HG03571 (cell line): ENCODE results near the gene FAAP100.

ENCODE experiments used
- ATAC-seq: cut with Tn5 transposase; IDR thresholded peaks from one replicate; pipeline ENCODE4 v1.9.1; 2021; ENCODE audit not compliant: unreplicated experiment

Gene FAAP100

GRCh38 chr17:81576621-81577277 lies 24.6 kb upstream of the FAAP100 start:
- no peak for ATAC-seq

DNA sequence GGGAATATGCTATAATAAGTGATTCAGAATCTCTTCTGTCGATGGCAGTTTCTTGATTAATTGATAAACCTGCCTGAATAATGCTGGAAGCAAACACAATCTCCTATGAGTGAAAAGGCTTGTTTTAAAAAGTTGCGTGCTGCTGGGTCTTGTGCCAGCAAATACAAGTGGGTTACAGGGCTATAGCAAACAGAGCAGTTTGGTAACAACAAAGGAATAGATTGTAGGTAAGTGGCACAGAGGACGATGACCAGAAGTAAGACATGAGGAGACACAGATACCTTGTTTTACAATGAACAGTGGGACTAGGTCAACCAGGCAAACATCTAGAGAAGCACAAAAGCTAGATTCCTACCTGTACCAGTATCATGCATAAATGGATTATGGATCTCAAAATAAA lies 23.7 kb upstream of the FAAP100 start:
- ATAC-seq = no peak

DNA sequence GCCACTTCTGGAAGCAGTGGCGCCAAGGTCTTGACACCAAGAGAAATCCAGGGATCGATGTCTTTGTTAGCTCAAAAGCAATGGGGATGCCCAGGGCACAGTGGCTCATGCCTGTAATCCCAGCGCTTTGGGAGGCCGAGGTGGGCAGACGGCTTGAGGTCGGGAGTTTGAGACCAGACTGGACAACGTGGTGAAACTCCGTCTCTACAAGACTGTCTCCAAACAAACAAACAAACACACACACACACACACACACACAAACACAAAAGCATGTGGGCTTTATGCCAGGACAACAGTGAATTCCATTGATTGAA lies 22.4 kb upstream of the FAAP100 start:
- ATAC-seq = no peak

GRCh38 chr17:81573794-81574642 lies 21.9 kb upstream of the FAAP100 start:
- no peak for ATAC-seq

DNA sequence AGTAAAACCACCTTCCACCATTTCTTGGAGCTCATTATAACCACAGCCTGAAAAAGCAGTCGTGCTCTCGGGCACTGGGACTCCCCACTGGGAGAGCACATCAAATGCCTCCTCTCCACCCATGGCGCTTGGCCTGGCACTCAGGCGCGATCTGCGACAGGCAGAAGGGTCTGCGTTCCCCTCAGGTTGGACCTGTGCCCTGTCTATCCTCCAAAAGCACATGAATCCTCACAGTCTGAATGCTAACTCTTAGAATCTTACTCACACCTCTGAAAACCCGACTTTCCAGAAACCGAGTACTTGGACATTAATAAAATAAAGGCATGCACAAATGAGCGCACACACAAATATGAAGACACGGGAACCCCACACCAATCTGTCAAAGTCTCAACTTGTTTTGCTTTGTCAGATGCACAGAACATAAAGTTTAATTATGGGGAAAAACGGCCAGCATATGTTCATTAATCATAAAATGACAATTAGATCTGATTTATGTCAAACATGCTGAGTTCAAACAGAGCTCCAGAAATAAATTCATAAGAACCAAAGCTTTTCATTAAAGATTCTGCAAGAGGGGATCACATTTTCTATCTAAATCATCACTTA lies 20.5 kb upstream of the FAAP100 start:
- no peak for ATAC-seq

DNA sequence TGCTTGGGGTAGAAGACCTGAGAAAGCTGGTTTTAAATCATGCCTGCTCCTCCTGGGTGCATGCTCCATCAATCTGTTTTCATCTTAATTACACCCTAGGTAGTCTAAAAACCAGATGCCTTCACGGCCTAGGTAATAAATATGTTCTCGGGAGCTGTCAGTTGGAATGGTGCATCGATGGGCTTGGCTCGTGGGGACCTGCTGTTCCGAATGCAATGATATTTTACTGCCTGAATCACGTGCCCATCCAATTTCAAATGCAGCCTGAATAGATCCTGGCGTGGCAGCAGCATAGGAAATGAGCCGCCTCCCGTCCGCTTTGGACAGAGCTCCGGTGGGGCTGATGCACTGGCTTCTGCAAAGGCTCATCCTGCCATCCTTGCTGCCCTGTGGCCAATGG lies 18.8 kb upstream of the FAAP100 start:
- ATAC-seq = no peak

DNA sequence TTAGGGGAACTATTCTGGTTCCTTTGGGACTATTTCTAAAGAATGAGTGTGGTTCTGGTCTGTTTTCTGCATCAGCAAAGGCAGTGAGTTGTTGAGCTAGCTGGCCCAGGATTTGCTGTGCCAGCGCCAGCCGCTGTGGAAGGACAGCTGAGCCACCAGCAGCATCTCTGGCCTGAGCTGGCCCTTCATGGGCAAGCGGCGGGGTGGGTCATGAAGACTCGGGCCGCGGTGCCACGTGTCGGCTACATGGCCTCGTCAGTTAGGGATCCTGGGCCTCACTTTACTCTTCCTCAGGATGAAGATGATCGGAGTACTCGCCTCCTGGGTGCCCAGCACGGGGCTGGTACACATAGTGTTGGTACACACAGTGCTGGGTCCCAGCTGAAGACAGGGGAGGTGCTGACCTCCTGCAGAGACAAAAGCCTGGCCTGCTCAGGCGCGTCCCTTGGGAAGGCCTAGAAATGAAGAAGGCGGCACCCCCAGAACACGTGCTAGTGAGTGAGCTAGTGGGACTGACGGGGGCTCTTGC lies 17.9 kb upstream of the FAAP100 start:
- no peak for ATAC-seq

GRCh38 chr17:81568416-81568815 lies 16.3 kb upstream of the FAAP100 start:
- no peak for ATAC-seq

DNA sequence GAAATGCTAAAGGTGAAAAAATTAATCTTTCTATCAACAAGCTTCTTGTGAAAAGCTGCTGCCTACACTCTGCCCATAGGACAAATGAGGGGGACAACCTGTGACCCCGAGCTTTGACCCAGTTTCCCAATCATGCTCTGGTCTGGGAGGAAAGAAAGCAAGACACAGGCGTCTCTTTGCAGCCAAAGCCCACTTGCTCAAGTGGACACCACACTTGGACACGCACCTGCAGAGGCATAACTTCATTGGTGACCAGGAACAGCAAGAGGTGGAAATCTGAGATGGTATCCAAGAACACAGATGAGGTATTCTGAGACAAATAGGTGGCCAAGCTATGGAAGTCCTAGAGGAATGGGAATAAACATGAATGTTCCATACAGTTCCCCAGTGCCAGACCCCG lies 15.0 kb upstream of the FAAP100 start:
- ATAC-seq = no peak

DNA sequence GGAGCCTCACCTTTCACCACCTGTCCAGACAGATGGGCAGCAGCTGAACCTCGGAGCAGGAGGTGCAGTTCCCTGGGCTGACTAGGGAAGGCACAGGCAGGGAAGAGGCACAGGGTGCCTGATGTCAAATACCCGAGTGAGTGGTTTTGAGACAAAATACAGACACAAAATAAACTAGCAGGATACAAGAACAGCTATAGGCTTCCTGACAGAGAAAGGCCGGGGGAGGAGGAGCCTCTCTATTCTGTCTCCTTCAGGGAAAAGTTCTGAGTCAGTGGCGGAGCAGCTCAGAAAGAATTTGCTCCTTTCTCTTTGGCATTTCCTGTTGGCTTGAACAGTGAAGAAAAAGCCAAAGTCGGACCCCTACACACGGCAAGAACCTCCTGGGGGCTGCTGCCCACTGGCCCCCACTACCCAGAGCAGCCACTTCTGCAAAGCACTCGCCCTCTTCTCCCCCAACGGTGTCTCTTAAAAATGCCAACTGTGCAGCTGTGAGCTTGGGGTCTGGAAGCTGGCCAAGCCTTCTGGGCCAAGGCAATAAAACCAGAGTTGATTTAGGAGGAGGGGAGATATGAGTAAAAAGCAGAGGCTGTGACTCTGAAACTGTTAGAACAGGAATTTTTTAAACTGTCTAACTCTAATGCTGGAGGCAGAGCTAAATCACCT lies 14.4 kb upstream of the FAAP100 start:
- ATAC-seq = no peak

DNA sequence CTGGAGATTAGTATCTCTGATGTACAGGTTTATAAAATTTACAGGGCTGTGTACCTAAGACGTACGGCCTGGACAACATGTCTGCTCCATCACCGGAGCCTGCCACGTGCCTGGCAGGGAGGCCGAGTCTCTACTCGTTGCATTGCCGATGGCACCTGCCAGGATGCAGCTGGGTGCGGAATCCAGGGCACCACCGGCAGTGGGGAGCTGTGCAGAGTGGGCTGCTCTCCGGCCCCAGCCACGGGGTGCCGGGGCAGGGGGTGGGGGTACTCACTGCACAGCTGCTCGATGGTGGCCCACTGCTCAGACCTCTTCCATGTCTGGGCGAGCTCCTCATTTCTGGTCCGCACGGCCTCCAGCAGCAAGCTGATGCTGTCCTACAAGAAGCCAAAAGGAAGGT lies 13.1 kb upstream of the FAAP100 start:
- no peak for ATAC-seq

GRCh38 chr17:81564778-81565177 lies 12.6 kb upstream of the FAAP100 start:
- ATAC-seq = no peak

- no peak for ATAC-seq
Observed at GRCh38 chr17:81563861-81564586, 11.9 kb upstream of the FAAP100 start.

DNA sequence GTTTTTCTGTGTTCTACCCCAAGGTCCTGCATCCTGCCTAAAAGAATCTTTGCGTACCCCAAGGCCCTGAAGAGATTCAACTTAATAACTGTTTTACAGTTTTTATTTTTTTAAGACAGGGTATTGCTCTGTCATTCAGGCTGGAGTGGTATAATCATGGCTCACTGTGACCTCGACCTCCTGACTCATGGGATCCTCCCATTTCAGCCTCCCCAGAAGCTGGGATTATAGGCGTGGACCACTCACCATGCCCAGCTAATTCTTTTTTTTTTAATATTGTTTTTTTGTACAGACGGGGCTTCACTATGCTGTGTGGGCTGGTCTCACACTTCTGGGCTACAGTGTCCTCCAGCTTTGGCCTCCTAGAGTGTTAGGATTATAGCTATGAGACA lies 9.3 kb upstream of the FAAP100 start:
- no peak for ATAC-seq

- ATAC-seq = no peak
Observed at GRCh38 chr17:81558941-81559806, 7.0 kb upstream of the FAAP100 start.

- ATAC-seq = no peak
Observed at GRCh38 chr17:81558115-81558468, 5.9 kb upstream of the FAAP100 start.

- no peak for ATAC-seq
Observed at GRCh38 chr17:81557276-81558114, 5.3 kb upstream of the FAAP100 start.

DNA sequence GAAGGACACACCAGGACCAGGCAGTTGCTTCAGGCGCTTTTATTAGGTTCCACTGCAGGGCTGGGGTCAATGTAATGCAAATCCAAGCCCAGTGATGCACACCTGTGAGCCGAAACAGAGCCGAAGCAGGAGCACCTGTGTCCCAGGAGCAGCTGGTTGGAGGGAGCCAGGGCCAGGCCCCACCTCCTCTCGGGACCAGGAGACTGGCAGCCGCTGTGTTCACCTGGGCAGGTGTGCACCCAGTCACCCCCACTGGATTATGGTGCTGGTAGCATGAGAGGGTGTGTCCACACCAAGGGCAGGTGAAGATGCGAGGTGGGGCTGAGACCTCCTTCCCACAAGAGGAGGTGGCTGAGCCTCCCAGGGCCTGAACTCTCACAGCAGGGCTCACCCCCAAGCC lies 4.7 kb upstream of the FAAP100 start:
- ATAC-seq = no peak

DNA sequence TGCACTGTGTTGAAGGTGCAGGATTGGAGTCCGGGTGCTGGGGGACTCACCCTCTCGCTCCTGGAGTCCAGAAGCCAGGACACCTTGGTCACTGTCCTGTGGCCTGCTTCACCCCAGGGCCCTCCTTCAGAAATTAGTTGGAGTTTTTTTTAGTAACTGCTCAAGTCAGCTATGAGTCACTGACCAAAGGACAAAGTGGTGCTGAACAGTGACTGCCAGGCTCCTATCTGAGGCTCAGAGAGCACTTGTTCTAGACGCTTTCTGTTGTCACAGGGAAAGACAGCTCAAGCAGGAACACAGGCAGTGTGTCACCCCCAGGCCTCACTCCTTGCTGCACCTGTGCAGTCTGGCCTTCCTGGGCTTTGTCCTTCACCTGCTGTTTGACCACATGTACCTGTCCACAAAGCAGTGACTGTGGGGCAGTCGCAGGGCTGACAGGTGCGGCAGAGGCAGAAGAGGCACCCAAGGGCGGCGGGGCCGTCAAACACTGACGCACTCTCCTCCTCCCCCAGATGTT lies 4.1 kb upstream of the FAAP100 start:
- ATAC-seq = no peak
